ENCODE data around the gene LARGE1.

DNA sequence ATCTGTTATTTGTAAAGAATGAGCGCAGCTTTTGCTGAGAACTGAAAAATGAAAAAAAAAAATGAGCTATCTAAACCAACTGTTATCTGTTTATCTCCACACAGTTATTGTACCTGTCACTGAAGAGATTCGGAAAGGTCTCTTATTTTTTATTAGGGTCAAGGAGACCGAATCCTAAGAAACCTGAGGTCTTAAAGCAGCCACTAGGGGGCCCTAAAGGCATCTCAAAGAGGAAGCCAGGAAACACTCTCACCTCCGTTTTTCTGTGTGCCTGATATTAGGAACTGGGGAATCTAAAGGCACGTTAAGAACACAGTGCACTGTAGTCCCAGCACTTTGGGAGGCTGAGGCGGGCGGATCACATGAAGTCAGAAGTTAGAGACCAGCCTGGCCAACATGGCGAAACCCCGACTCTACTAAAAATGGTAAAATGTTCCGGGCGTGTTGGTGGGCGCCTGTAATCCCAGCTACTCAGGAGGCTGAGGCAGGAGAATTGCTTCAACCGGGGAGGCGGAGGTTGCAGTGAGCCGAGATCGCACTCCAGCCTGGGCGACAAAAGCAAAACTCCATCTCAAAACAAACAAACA, 3.5 kb upstream of the LARGE1 start:
- TF ChIP-seq, protein P1, sequence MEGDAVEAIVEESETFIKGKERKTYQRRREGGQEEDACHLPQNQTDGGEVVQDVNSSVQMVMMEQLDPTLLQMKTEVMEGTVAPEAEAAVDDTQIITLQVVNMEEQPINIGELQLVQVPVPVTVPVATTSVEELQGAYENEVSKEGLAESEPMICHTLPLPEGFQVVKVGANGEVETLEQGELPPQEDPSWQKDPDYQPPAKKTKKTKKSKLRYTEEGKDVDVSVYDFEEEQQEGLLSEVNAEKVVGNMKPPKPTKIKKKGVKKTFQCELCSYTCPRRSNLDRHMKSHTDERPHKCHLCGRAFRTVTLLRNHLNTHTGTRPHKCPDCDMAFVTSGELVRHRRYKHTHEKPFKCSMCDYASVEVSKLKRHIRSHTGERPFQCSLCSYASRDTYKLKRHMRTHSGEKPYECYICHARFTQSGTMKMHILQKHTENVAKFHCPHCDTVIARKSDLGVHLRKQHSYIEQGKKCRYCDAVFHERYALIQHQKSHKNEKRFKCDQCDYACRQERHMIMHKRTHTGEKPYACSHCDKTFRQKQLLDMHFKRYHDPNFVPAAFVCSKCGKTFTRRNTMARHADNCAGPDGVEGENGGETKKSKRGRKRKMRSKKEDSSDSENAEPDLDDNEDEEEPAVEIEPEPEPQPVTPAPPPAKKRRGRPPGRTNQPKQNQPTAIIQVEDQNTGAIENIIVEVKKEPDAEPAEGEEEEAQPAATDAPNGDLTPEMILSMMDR (conservative IDR thresholded peaks at IDR 0.05 in 1 of 2, IDR thresholded peaks at IDR 0.05 in 1 of 2; ENCODE audit: low read depth in 1 of 2, low read length in 2 of 2) = peak; percentile 83 to 87
- TF ChIP-seq EZH2 (IDR thresholded peaks at IDR 0.05; ENCODE audit: low read length, missing control alignments) = no peak

Measured in fibroblast of lung (primary cell).